H54 (cell line): ENCODE measurements around the gene MLC1.

Source experiments
- DNase-seq: peaks from one replicate; pipeline ENCODE4 v3.0.0; 2011; ENCODE audit warnings: low spot score, mixed read lengths; ENCODE audit not compliant: insufficient read length
- FAIRE-seq: peaks from 3 replicates; lab custom pipeline; 2011; peaks lifted over from hg19 to GRCh38; lab: Jason Lieb, UNC
- POLR2A ChIP-seq: IDR thresholded peaks from 2 replicates; pipeline ENCODE4 v1.6.1; 2011; ENCODE audit warnings: low read depth, mild to moderate bottlenecking, low read length

The MLC1 gene

DNA sequence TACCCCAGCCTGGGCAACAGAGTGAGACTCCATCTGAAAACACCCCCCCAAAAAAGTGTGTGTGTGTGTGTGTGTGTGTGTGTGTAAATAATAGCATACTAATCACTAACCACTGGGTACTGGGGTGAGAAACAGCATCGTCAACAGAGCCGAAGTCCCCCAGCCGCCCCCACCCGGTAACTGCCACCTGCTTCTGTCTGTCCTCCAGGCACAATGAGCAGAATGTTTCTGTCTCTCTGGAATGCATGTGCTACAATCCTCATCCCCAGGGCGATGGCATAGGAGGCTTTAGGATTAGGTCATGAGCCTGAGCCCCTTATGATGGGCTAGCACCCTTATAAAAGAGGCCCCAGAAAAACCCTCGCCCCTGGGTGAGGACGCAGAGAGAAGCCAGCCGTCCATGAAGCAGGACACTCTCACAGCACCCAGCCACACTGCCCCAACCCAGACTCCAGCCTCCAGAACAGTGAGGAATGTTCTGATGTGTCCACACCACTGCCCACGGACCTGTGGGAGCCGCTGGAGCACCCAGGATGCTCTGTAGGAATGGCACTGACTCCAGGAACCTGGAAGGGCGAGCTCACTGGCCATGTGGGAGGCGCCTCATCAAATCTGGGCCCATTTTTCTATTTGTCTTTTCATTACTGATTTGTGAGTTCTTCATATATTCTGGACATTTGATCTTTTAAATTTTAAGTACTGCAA is 37.0 kb downstream of the MLC1 start:
- DNase-seq = no peak
- no peak for TF ChIP-seq POLR2A
- FAIRE-seq = no peak

- FAIRE-seq = no peak
- DNase-seq = no peak
- TF ChIP-seq POLR2A = no peak
Observed at GRCh38 chr22:50047346-50047745, 37.9 kb downstream of the MLC1 start.

DNA sequence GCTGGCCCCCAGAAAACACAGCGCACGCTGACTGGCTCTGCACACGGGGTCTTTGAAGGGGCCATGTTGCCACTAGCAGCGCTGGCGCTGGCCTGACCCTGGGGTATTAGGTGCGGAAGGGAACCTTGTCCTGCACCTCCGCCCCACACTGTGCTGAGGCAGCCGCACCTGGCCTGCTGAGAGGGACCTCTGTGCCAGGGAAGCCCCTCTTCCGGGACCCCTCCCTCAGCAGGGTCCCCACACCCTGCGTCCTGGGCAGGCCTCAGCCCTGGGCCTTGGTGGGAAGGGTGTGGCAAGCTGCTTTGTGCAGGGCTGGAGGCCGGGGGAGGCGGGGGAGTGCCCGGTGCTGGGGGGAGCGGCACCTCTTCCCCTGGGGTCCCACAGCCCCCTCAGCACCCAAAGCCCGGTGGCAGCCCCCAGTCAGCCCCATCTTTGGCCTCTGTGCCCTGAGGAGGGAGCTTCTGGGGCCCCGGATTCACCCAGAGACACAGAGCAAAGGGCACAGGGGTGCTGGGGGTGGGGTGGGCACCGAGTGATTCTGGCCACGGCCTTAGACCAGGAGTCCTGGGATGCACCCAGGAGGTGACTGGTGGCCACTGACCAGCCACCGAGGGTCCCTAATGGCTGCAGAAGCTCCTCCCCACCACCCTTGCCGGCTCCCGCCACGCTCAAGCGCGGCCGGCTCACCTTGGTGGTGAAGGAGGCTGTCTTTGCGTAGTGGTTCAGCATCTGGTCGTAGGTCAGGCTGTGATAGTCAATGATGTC is 38.6 kb downstream of the MLC1 start:
- TF ChIP-seq POLR2A = no peak
- FAIRE-seq (no peak), DNase-seq (no peak)

DNA sequence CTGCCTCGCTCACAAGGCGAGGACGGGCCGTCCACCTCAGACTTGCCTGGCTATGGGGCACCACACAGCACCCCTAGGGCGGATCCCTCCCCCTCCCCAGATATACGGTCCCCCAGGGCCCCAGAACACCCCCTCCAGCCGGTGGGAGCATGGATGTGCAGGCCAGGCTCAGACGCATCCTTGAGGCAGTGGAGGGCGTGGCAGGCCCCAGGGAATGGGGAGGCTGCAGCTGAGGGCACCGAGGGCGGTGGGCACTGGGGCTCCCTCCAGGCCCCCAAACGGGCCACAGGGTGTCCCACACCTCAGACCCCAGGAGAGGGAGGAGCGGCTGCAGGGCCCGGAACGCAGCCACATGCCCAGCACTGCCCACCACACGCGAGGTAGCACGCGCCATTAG is 39.2 kb downstream of the MLC1 start:
- FAIRE-seq = no peak
- no peak for TF ChIP-seq POLR2A
- DNase-seq = no peak

DNA sequence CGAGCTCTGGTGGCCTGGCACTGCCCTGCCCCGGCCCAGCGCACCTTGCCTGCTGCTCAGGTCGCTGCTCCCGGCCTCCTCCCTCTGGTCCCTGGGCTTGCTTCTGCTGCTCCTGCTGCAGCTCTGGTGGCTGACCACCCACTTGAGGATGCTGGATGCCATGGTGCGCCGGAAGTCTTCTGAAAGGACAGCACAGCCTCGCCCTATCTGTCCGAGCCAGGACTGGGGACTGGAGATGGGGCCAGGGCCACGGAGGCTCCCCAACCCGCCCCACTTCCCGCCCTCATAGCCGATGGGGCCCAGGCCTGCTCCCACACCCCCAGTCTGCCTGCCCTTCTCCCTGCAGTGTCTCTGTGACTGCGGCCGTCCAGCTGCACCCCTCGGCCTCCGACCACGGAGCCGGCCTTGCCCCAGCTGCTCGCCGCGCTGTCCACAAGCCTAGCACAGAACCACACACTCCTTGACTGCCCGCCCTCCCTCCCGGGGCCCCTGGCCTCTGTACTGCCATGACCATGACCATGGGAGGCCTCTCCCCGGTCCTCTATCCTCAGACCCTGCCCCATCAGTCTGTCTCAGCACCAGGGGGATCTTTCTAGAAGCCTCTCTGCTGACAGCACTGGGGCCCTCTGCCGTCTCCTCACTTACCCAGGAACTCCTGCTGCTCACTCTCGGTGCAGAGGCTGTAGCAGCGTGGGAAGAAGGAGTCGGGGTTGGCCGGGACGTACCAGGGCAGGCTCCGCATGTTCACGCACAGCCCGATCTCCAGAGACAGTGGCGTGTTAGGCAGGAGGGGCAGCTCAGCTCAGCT is 39.8 kb downstream of the MLC1 start:
- DNase-seq (no peak), FAIRE-seq (no peak)
- TF ChIP-seq POLR2A = no peak

- no peak for DNase-seq
- TF ChIP-seq POLR2A = no peak
- FAIRE-seq = no peak
Observed at GRCh38 chr22:50044485-50045118, 40.6 kb downstream of the MLC1 start.

DNA sequence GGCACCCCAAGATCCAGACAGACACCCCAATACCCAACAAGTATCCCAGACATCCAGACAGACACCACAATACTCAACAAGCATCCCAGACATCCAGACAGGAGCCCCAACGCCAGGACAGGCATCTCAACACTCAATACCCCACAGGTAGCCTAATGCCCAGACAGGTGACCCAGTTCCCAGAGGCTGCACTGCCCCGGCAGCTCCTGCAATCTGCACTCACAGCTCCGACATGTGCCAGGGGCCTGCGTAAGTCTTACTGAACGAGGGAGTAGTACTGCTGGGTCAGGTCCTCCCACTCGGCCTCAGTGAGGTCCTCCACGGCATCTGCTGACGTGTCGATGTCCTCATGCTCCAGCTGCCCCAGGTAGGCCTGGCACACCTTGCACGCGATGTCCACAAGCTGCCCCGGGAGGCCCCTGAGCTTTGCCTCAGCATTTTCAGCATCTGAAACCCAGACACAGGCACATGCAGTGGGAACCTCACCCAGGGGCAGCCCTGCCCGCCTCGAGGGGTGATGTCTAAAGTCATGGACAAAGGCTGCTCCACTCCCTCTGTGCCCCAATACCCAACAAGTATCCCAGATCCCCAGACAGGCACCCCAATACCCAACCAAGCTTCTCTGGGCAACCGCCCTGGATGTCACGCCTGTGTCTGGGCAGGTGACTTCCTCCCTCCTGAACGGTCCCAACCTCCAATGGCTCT is 43.7 kb downstream of the MLC1 start:
- FAIRE-seq (no peak), DNase-seq (no peak)
- no peak for TF ChIP-seq POLR2A

GRCh38 chr22:50040717-50041116 is 44.5 kb downstream of the MLC1 start:
- no peak for TF ChIP-seq POLR2A
- FAIRE-seq = no peak
- DNase-seq = no peak

- DNase-seq (no peak), FAIRE-seq (no peak)
- no peak for TF ChIP-seq POLR2A
Observed at GRCh38 chr22:50039669-50040443, 45.4 kb downstream of the MLC1 start.

GRCh38 chr22:50035976-50036724 is 49.1 kb downstream of the MLC1 start:
- TF ChIP-seq POLR2A = no peak
- FAIRE-seq (no peak), DNase-seq (no peak)

DNA sequence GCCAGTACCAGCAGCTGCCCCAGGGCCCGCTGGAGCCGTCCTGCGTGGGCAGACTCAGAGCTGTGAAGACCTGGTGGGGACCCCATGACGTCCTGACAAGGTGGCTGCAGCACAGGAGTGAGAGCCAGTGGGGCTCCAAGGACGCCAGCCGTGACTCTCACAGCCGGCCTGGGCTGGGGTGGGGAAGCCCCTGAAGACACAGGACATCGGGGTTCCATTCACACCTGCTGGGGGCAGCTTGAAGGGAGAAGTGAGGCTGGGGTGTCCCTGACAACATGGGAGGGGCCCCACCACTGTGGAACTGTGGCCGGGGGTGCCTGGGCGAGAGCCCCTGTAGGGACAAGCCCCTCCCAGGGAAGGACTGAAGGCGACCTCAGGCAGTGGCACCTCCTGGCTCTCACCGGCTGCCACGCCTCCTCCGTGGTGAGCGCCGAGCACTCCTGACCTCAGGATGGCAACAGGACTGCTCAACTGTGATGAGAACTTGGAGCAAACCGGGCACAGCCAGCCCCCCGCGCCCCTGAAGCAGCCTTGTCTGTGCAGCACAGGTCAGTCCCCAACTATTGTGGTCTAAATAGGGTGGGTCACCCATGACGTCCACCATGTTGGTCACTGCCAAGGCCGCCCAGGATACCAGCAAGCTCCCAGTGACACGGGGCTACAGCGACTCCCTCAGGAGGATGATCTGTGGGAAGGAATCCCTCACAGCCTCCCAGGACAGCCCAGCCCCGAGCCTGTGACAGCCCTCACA is 49.9 kb downstream of the MLC1 start:
- FAIRE-seq = no peak
- no peak for DNase-seq
- TF ChIP-seq POLR2A = no peak
